Heart left ventricle (tissue), 16 donors: Measurements from ENCODE around the gene PRDM11. TPM values are rescaled to one million over a fixed set of nuclear protein-coding genes. Genes with fewer than 3 reads are reported as not detected.

Source experiments
- ATAC-seq, 4 donors: fragments of 200-7000 bp; cut with Tn5 transposase; one replicate each; pipeline ENCODE4 v1.9.1; 2020 to 2022; ENCODE audit warnings: moderate library complexity in 4 of 4, mild to moderate bottlenecking in 3 of 4, moderate number of reproducible peaks in 1 of 4
- DNase-seq, 5 donors: peaks; one replicate each; pipeline ENCODE4 v3.0.0-alpha.2; 2020
- H3K27ac ChIP-seq, 12 donors: fragments of 200-600 bp; sonication (generic) in 4 of 12; one replicate each; pipeline versions ENCODE4 v1.5.0 to v1.8.0; 2016 to 2022; ENCODE audit warnings: mild to moderate bottlenecking in 2 of 12
- H3K27me3 ChIP-seq, 9 donors: fragments of 200-600 bp; sonication (generic) in 2 of 9; one replicate each; pipeline versions ENCODE4 v1.5.1 to v1.8.0; 2016 to 2022; ENCODE audit warnings: mild to moderate bottlenecking in 3 of 9
- H3K36me3 ChIP-seq, 9 donors: fragments of 200-600 bp; sonication (generic) in 2 of 9; one replicate each; pipeline versions ENCODE4 v1.5.0 to v1.8.0; 2018 to 2022; ENCODE audit warnings: mild to moderate bottlenecking in 2 of 9
- H3K4me1 ChIP-seq, 12 donors: fragments of 200-600 bp; sonication (generic) in 4 of 12; one replicate each; pipeline versions ENCODE4 v1.5.0 to v1.8.0; 2016 to 2022; ENCODE audit warnings: mild to moderate bottlenecking in 3 of 12
- H3K4me3 ChIP-seq, 12 donors: fragments of 200-600 bp; sonication (generic) in 4 of 12; one replicate each; pipeline versions ENCODE4 v1.5.0 to v1.8.0; 2017 to 2022; ENCODE audit warnings: mild to moderate bottlenecking in 9 of 12, moderate library complexity in 4 of 12
- H3K9me3 ChIP-seq, 12 donors: fragments of 200-600 bp; sonication (generic) in 4 of 12; one replicate each; pipeline versions ENCODE4 v1.5.0 to v1.8.0; 2016 to 2022; ENCODE audit warnings: mild to moderate bottlenecking in 1 of 12
- POLR2A ChIP-seq, 2 donors: fragments of 450-650 bp; IDR thresholded peaks; one replicate each; pipeline ENCODE4 v1.6.1; 2017; ENCODE audit warnings: antibody characterized with exemption in 2 of 2, mild to moderate bottlenecking in 2 of 2, moderate library complexity in 2 of 2
- WGBS, 4 donors: extraction: QIAGEN DNeasy Blood & Tissue Kit in 2 of 4; methylation state at CpG; one replicate each; pipeline versions ENCODE4 v1.1.5 to v1.1.7; 2013 to 2018; 5-methylcytosine and 5-hydroxymethylcytosine counted together
- intact Hi-C, 10 donors: fragments of 100-400 bp; cut with DNase I; formaldehyde crosslinking; loops; one replicate each; pipeline versions ENCODE4 v1.11.1 to v1.14.2; 2022
- polyA plus RNA-seq, 2 donors: library from polyadenylated mRNA; stranded (reverse); fragments of 200-250 nt; gene quantifications; one replicate each; pipeline ENCODE4 v1.2.3, GENCODE V29; 2013
- total RNA-seq, 9 donors: library from RNA; depleted of rRNA in 2 of 9; stranded (reverse); fragments of >200 nt in 2 of 9; fragmentation: NEBNext Ultra II Directional in 3 of 9; extraction: Animal tissue kit (Norgen Biotek cat#: 25700) in 3 of 9; gene quantifications; one replicate each; pipeline versions ENCODE4 v1.1.0 to v1.2.4, GENCODE V29; 2016 to 2023
- TF ChIP-seq, protein P1 (sequence below), 12 donors: fragments of 200-600 bp; sonication (generic) in 4 of 12; IDR thresholded peaks; one replicate each; pipeline versions ENCODE4 v1.5.0 to v1.8.0; 2018 to 2022; ENCODE audit warnings: antibody characterized with exemption in 12 of 12, mild to moderate bottlenecking in 5 of 12
- donor health status: ischemic (EF 13 %, LVEDD 7.1; RV severe dilation, severe dysfunction).
- donor health status: healthy with polysubstance abuse.
- donor health status: DM: no; HTN: yes; CAD: no.
- donor health status: DM: no; HTN: no; CAD: no.
- donor health status: ischemic (EF 25% LVEDD 6.9; RV normal size, moderate dysfunction).
- donor health status: ischemic (EF 25% LVEDD 5.7; RV mildly dilated, moderate dysfunction).
- donor health status: healthy.
- donor health status: DM: yes; HTN: yes; CAD: no.
- donor health status: ischemic (EF 35%, LVEDD 5.7; RV mildly dilated, moderate dysfunction).
- donor health status: nonischemic (EF 11% LVEDD 7.7; RV severe dilation, severe dysfunction).
- donor health status: DM: yes; HTN: yes; CAD: no.
- donor health status: PGD.
- donor health status: ischemic (EF 29% LVEDD 5.4; RV normal size, mild dysfunction).
- donor health status: nonischemic (EF 23%, LVEDD 6.1; RV moderate dilation, normal function).

Gene PRDM11
- total and polyA plus RNA-seq, 11 donors, result 4.5 to 29.6 (median 18.2) TPM

DNA sequence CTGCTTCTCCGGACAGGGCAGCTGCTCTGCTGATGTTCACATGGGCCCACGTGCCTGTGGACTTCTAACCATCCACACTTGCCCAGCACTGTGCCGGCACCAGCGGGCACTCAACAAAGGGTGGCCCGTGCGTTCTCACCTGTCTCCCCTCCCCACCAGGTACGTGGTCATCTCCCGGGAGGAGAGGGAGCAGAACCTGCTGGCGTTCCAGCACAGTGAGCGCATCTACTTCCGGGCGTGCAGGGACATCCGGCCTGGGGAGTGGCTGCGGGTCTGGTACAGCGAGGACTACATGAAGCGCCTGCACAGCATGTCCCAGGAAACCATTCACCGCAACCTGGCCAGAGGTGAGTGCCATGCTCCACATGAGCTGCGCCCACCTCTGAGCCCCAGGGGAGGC lies 73.0 kb downstream of the PRDM11 start:
- H3K36me3 ChIP-seq, result peaks cover 0 to 44% (median 18%) of the 10 kb centered on the region in 9 donors
- intact Hi-C loops, result no loop called here
- no peak for ATAC-seq

DNA sequence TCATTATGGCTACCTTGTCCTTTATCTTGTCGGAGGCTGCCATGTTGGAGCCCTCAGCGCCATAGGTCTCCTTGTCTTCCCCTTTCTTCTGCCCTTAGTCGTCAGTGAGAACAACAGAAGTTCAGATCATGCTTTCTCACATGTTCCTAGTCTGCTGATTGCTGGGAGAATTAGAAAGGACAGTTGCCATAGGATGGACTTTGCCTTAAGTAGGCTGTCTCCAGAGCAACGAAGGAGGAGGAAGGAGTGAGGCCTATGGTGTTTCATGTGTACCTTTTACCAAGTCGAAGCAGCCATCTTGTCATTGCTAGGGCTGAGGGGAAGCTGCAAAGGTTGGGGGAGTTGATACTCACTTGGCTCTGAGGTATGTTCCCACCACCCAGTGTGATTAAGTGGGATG lies 77.1 kb downstream of the PRDM11 start:
- no peaks in the 10 kb centered on the region for H3K4me1 ChIP-seq
- H3K4me3 ChIP-seq, result no peak overlapping the region
- no peak overlapping the region for H3K27ac ChIP-seq
- ATAC-seq (no peak), DNase-seq (no peak)
- intact Hi-C loops, result loop anchor here in 1 of 10 donors (10.0 kb wide), 1 partner anchor 109 kb away; no protein-coding TSS in a partner anchor
- H3K27me3 ChIP-seq, result no peaks in the 10 kb centered on the region
- H3K9me3 ChIP-seq, result no peaks in the 10 kb centered on the region
- 95 to 97% (median 96%) methylated on average over 5 of the region's 5 CpGs for WGBS, 4 donors
- peaks cover 0 to 83% (median 47%) of the 10 kb centered on the region in 9 donors for H3K36me3 ChIP-seq
- TF ChIP-seq, protein P1, sequence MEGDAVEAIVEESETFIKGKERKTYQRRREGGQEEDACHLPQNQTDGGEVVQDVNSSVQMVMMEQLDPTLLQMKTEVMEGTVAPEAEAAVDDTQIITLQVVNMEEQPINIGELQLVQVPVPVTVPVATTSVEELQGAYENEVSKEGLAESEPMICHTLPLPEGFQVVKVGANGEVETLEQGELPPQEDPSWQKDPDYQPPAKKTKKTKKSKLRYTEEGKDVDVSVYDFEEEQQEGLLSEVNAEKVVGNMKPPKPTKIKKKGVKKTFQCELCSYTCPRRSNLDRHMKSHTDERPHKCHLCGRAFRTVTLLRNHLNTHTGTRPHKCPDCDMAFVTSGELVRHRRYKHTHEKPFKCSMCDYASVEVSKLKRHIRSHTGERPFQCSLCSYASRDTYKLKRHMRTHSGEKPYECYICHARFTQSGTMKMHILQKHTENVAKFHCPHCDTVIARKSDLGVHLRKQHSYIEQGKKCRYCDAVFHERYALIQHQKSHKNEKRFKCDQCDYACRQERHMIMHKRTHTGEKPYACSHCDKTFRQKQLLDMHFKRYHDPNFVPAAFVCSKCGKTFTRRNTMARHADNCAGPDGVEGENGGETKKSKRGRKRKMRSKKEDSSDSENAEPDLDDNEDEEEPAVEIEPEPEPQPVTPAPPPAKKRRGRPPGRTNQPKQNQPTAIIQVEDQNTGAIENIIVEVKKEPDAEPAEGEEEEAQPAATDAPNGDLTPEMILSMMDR (IDR thresholded peaks at IDR 0.05), result no peak
- TF ChIP-seq POLR2A (IDR thresholded peaks at IDR 0.05), result no peak

More for the DNA sequence above, 73.0 kb downstream of the PRDM11 start:
- WGBS, 4 donors, result 94 to 98% (median 95%) methylated on average over 11 to 18 of the region's 18 CpGs
- no peak for TF ChIP-seq POLR2A (IDR thresholded peaks at IDR 0.05)
- TF ChIP-seq, protein P1 (IDR thresholded peaks at IDR 0.05), result no peak
- Histone ChIP-seq H3K9me3 (no peaks in the 10 kb centered on the region), H3K27ac (no peak overlapping the region), H3K27me3 (no peaks in the 10 kb centered on the region), H3K4me1 (peaks cover 0 to 13% (median 3%) of the 10 kb centered on the region in 12 donors), H3K4me3 (no peak overlapping the region)
- no peak for DNase-seq

DNA sequence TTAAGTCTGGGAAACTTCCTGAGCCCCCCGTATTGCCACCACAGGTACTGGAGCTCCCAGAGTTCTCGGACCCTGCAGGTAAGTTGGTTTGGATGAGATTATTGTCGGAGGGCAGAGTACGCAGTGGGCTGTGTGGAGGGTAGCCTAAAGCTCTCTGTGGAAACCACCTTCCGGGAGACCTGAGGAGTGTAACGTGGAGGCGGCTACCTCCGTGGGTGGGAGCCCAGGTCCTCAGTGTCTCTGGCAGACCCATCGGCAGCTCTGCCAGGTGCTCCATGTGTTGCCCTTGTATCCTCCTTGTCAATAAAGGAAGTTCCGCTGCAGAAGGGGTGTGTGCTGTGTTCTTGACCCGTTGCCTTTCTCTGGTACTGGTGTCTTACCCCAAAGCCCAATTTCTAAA lies 78.3 kb downstream of the PRDM11 start:
- H3K4me1 ChIP-seq, result no peaks in the 10 kb centered on the region
- TF ChIP-seq, protein P1 (IDR thresholded peaks at IDR 0.05), result no peak
- no peak for TF ChIP-seq POLR2A (IDR thresholded peaks at IDR 0.05)
- H3K4me3 ChIP-seq, result no peak overlapping the region
- intact Hi-C loops, result loop anchor here in 1 of 10 donors (10.0 kb wide), 1 partner anchor 110 kb away; no protein-coding TSS in a partner anchor
- no peak for DNase-seq
- no peak for ATAC-seq
- no peaks in the 10 kb centered on the region for H3K9me3 ChIP-seq
- no peaks in the 10 kb centered on the region for H3K27me3 ChIP-seq
- no peak overlapping the region for H3K27ac ChIP-seq
- peaks cover 0 to 79% (median 44%) of the 10 kb centered on the region in 9 donors for H3K36me3 ChIP-seq
- 91 to 97% (median 96%) methylated on average over 11 of the region's 11 CpGs for WGBS, 4 donors

DNA sequence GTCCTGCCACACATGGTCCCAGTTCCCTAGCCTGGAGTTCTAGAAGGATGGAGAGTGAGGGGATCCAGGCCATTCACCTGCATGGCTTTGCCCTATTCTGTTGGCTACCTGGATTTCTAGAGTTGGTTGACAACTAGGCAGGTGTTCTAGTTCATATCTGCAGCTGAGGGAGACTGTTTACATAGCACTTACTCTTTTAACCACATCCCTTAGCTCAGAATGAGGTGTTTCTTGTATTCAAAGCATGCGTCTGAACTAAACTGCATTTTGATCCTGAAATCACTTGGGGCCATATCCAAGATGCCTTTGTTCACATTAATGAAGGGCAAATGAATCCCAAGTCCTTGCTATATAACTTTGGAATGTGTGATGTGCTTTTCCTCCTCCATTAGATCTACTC lies 78.8 kb downstream of the PRDM11 start:
- TF ChIP-seq, protein P1 (IDR thresholded peaks at IDR 0.05), result no peak
- no peak for TF ChIP-seq POLR2A (IDR thresholded peaks at IDR 0.05)

More for the DNA sequence above, 78.8 kb downstream of the PRDM11 start:
- Histone ChIP-seq H3K27ac (no peak overlapping the region), H3K27me3 (no peaks in the 10 kb centered on the region), H3K4me1 (no peaks in the 10 kb centered on the region), H3K9me3 (no peaks in the 10 kb centered on the region), H3K4me3 (no peak overlapping the region), H3K36me3 (peaks cover 0 to 74% (median 39%) of the 10 kb centered on the region in 9 donors)
- no peak for ATAC-seq
- WGBS, 4 donors, result 95 to 100% (median 96%) methylated on average over 1 of the region's 1 CpG
- no peak for DNase-seq
- intact Hi-C loops, result loop anchor here in 1 of 10 donors (10.0 kb wide), 1 partner anchor 110 kb away; no protein-coding TSS in a partner anchor
